HepG2 (cell line): Measurements from ENCODE around the gene MEF2A. TPM values are rescaled to one million over a fixed set of nuclear protein-coding genes. Genes with fewer than 3 reads are reported as not detected.
A peak's percentile ranks its signal among the peaks of the same experiment; 100 is the strongest.

Experiments
- ARNT2 ChIP-seq: sonication (generic); formaldehyde crosslinking; IDR thresholded peaks from 2 replicates; pipeline ENCODE4 v1.8.0; 2022; ENCODE audit warnings: mild to moderate bottlenecking, low read depth, missing genetic modification reagents, moderate library complexity
- ATM ChIP-seq: fragments of 450-650 bp; IDR thresholded peaks from 2 replicates; pipeline ENCODE4 v1.7.1; 2017; ENCODE audit warnings: mild to moderate bottlenecking, borderline replicate concordance
- CAMTA2 ChIP-seq: sonication (generic); formaldehyde crosslinking; IDR thresholded peaks from 2 replicates; pipeline ENCODE4 v1.4.0; 2020; ENCODE audit warnings: mild to moderate bottlenecking, missing genetic modification reagents, borderline replicate concordance
- EED ChIP-seq: sonication (generic); formaldehyde crosslinking; IDR thresholded peaks from 2 replicates; pipeline ENCODE4 v1.5.0; 2020; ENCODE audit warnings: mild to moderate bottlenecking, missing genetic modification reagents
- FOXJ3 ChIP-seq: sonication (generic); formaldehyde crosslinking; IDR thresholded peaks from 2 replicates; pipeline ENCODE4 v1.4.0; 2020; ENCODE audit warnings: missing genetic modification reagents, mild to moderate bottlenecking, borderline replicate concordance
- FOXO1 ChIP-seq: sonication (generic); formaldehyde crosslinking; IDR thresholded peaks from 2 replicates; pipeline ENCODE4 v1.4.0; 2020; ENCODE audit warnings: missing genetic modification reagents
- FOXO4 ChIP-seq: sonication (generic); formaldehyde crosslinking; conservative IDR thresholded peaks from 2 replicates; pipeline ENCODE4 v1.8.1; 2023; ENCODE audit warnings: missing genetic modification reagents
- HCFC1 ChIP-seq: fragments of 150-350 bp; IDR thresholded peaks from 2 replicates; pipeline ENCODE4 v1.6.1; 2014; ENCODE audit warnings: low read depth, low read length
- HOXD1 ChIP-seq: sonication (generic); formaldehyde crosslinking; IDR thresholded peaks from 2 replicates; pipeline ENCODE4 v1.5.0; 2020; ENCODE audit warnings: missing genetic modification reagents
- KDM1A ChIP-seq: IDR thresholded peaks from 2 replicates; pipeline ENCODE4 v1.6.1; 2016; ENCODE audit warnings: missing compliant biosample characterization
- POGZ ChIP-seq: sonication (generic); formaldehyde crosslinking; IDR thresholded peaks from 2 replicates; pipeline ENCODE4 v1.4.0; 2020; ENCODE audit warnings: mild to moderate bottlenecking, missing genetic modification reagents
- RBM22 ChIP-seq: fragments of 200-400 bp; formaldehyde crosslinking; optimal IDR thresholded peaks from 2 replicates; pipeline ENCODE3; 2017; ENCODE audit warnings: mild to moderate bottlenecking, low read length, moderate library complexity
- RERE ChIP-seq: IDR thresholded peaks from 2 replicates; pipeline ENCODE4 v1.6.1; 2016; ENCODE audit warnings: low read depth, missing genetic modification reagents, missing compliant biosample characterization
- SUZ12 ChIP-seq: fragments of 150-350 bp; IDR thresholded peaks from 2 replicates; pipeline ENCODE4 v1.6.1; 2014; ENCODE audit warnings: low read depth, low read length
- TEF ChIP-seq: sonication (generic); formaldehyde crosslinking; IDR thresholded peaks from 2 replicates; pipeline ENCODE4 v1.5.0; 2020; ENCODE audit warnings: missing genetic modification reagents
- ZFP91 ChIP-seq: sonication (generic); formaldehyde crosslinking; IDR thresholded peaks from 2 replicates; pipeline ENCODE4 v1.9.0; 2022; ENCODE audit warnings: missing genetic modification reagents, mild to moderate bottlenecking, borderline replicate concordance
- ZNF282 ChIP-seq: fragments of 450-650 bp; IDR thresholded peaks from 2 replicates; pipeline ENCODE4 v1.6.1; 2018; ENCODE audit not compliant: partially characterized antibody
- ZNF296 ChIP-seq: sonication (generic); formaldehyde crosslinking; conservative IDR thresholded peaks from 2 replicates; pipeline ENCODE4 v1.5.0; 2020; ENCODE audit warnings: mild to moderate bottlenecking, missing genetic modification reagents
- ZNF33A ChIP-seq: sonication (generic); formaldehyde crosslinking; IDR thresholded peaks from 2 replicates; pipeline ENCODE4 v1.5.1; 2020; ENCODE audit warnings: missing genetic modification reagents, mild to moderate bottlenecking, moderate library complexity, borderline replicate concordance
- ZNF598 ChIP-seq: sonication (generic); formaldehyde crosslinking; IDR thresholded peaks from 2 replicates; pipeline ENCODE4 v1.5.1; 2020; ENCODE audit warnings: mild to moderate bottlenecking, missing genetic modification reagents, borderline replicate concordance
- ZNF768 ChIP-seq: sonication (generic); formaldehyde crosslinking; IDR thresholded peaks from 2 replicates; pipeline ENCODE4 v1.4.0; 2020; ENCODE audit warnings: missing genetic modification reagents
- polyA plus RNA-seq, 8 experiments: library from polyadenylated mRNA; depleted of rRNA in 3 of 8; stranded (reverse) in 7 of 8; unstranded in 1 of 8; fragments of >200 nt; fragmentation: Illumina TruSeq in 4 of 8; extraction: Trizol in 4 of 8; gene quantifications; 2 replicates each; pipeline versions ENCODE4 v1.2.1 to v1.2.3, GENCODE V29; 2011 to 2016; ENCODE audit warnings: low read depth in 4 of 8, missing spikeins in 1 of 8, mixed read lengths in 1 of 8; ENCODE audit not compliant: insufficient read depth in 1 of 8
- total RNA-seq, 5 experiments: library from RNA; depleted of rRNA; stranded (reverse); fragments of >200 nt; fragmentation: Illumina TruSeq; extraction: Trizol; gene quantifications; 2 replicates each; pipeline ENCODE4 v1.2.3, GENCODE V29; 2016; ENCODE audit warnings: low read depth in 1 of 5

MEF2A gene
- total and polyA plus RNA-seq, 2 of the 13 experiments (the other 11 are each of a cell fraction or from before 2014, with no cell fraction given): 15.2 to 24.4 TPM

GRCh38 chr15:99738021-99738847 is 172.4 kb downstream of the MEF2A start (continued):
- TF ChIP-seq ZFP91 (CRISPR knock-in tag) (no peak), ZNF33A (no peak), CAMTA2 (CRISPR knock-in tag) (no peak), ZNF768 (CRISPR knock-in tag) (peak; percentile 98), ZNF296 (CRISPR knock-in tag) (no peak), ARNT2 (CRISPR knock-in tag) (no peak), KDM1A (no peak), FOXO4 (CRISPR knock-in tag) (no peak), HOXD1 (CRISPR knock-in tag) (no peak), ZNF598 (no peak), SUZ12 (no peak), HCFC1 (no peak), EED (no peak), ATM (no peak), FOXJ3 (CRISPR knock-in tag) (no peak), ZNF282 (no peak), RERE (CRISPR knock-in tag) (no peak), TEF (CRISPR knock-in tag) (no peak), POGZ (CRISPR knock-in tag) (no peak), RBM22 (no peak), FOXO1 (CRISPR knock-in tag) (0 out of 2 replicates have a peak, but pooled peaks have one; percentile 39)
